ENCODE measurements around the gene PSENEN.

The PSENEN gene

DNA sequence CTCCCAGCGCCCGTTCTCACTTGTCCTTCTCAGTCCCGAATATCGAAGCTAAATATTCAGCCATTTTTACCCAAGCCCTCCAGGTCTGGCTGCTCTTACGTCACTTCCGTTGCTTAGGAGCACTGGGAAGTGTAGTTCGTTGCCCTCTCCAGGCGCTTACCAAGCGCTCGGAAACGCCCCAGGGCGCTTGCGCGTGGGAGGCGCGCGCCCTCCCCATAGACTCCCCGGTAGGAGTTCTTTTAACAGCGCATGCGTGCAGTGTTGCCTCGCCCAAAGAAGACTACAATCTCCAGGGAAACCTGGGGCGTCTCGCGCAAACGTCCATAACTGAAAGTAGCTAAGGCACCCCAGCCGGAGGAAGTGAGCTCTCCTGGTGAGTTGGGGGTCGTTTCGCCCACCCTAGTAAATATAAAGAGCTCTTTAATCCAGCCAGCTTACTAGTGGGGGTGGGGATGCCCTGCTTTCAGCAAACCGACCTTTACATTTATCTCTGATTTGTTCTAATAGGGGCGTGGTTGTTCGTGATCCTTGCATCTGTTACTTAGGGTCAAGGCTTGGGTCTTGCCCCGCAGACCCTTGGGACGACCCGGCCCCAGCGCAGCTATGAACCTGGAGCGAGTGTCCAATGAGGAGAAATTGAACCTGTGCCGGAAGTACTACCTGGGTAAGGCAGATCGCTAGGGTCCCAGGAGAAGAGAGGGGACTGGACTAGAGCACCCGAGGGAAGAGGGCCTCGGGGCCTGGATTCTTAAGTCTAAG lies at the start of gene PSENEN, which contains the start of gene U2AF1L4 (continued):
- TF ChIP-seq ZNF155 (tag by site-specific recombination; IDR thresholded peaks at IDR 0.05) (no peak), ZNF792 (tag by site-specific recombination; IDR thresholded peaks at IDR 0.05) (no peak), SETDB1 (IDR thresholded peaks at IDR 0.05; ENCODE audit: insufficient read length, low read length) (no peak), EGR2 (tag by site-specific recombination; IDR thresholded peaks at IDR 0.05; ENCODE audit: low read depth) (peak; percentile 79), ZNF544 (tag by site-specific recombination; IDR thresholded peaks at IDR 0.05) (no peak), ZNF707 (tag by site-specific recombination; IDR thresholded peaks at IDR 0.05) (no peak), ZNF76 (tag by site-specific recombination; IDR thresholded peaks at IDR 0.05; ENCODE audit: borderline replicate concordance, low read depth) (peak; percentile 98), ZNF701 (tag by site-specific recombination; IDR thresholded peaks at IDR 0.05) (no peak), ZSCAN5A (tag by site-specific recombination; IDR thresholded peaks at IDR 0.05) (no peak), ZNF791 (tag by site-specific recombination; IDR thresholded peaks at IDR 0.05) (no peak), KLF10 (tag by site-specific recombination; IDR thresholded peaks at IDR 0.05) (no peak), MZF1 (tag by site-specific recombination; IDR thresholded peaks at IDR 0.05; ENCODE audit: borderline replicate concordance) (no peak), ZNF26 (tag by site-specific recombination; IDR thresholded peaks at IDR 0.05) (no peak), SCRT2 (tag by site-specific recombination; IDR thresholded peaks at IDR 0.05) (no peak), ZNF555 (tag by site-specific recombination; conservative IDR thresholded peaks at IDR 0.05) (no peak), ZNF677 (tag by site-specific recombination; IDR thresholded peaks at IDR 0.05) (no peak), MEIS1 (CRISPR knock-in tag; IDR thresholded peaks at IDR 0.05; ENCODE audit: borderline replicate concordance) (no peak), ZNF324 (tag by site-specific recombination; IDR thresholded peaks at IDR 0.05) (no peak), REPIN1 (tag by site-specific recombination; IDR thresholded peaks at IDR 0.05; ENCODE audit: low read depth) (no peak), ZBTB1 (tag by site-specific recombination; IDR thresholded peaks at IDR 0.05) (no peak), ZNF2 (tag by site-specific recombination; IDR thresholded peaks at IDR 0.05) (no peak), ZNF623 (tag by site-specific recombination; IDR thresholded peaks at IDR 0.05) (no peak), ZNF449 (tag by site-specific recombination; IDR thresholded peaks at IDR 0.05) (no peak), ZNF394 (tag by site-specific recombination; IDR thresholded peaks at IDR 0.05; ENCODE audit: borderline replicate concordance) (no peak), GLIS2 (tag by site-specific recombination; IDR thresholded peaks at IDR 0.05) (peak; percentile 88), ZNF169 (tag by site-specific recombination; IDR thresholded peaks at IDR 0.05) (no peak), ZNF548 (tag by site-specific recombination; IDR thresholded peaks at IDR 0.05) (no peak)
- TF ChIP-seq, protein P1, sequence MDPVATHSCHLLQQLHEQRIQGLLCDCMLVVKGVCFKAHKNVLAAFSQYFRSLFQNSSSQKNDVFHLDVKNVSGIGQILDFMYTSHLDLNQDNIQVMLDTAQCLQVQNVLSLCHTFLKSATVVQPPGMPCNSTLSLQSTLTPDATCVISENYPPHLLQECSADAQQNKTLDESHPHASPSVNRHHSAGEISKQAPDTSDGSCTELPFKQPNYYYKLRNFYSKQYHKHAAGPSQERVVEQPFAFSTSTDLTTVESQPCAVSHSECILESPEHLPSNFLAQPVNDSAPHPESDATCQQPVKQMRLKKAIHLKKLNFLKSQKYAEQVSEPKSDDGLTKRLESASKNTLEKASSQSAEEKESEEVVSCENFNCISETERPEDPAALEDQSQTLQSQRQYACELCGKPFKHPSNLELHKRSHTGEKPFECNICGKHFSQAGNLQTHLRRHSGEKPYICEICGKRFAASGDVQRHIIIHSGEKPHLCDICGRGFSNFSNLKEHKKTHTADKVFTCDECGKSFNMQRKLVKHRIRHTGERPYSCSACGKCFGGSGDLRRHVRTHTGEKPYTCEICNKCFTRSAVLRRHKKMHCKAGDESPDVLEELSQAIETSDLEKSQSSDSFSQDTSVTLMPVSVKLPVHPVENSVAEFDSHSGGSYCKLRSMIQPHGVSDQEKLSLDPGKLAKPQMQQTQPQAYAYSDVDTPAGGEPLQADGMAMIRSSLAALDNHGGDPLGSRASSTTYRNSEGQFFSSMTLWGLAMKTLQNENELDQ (tag by site-specific recombination; IDR thresholded peaks at IDR 0.05; ENCODE audit: low read depth) = no peak
- TF ChIP-seq, protein P2, sequence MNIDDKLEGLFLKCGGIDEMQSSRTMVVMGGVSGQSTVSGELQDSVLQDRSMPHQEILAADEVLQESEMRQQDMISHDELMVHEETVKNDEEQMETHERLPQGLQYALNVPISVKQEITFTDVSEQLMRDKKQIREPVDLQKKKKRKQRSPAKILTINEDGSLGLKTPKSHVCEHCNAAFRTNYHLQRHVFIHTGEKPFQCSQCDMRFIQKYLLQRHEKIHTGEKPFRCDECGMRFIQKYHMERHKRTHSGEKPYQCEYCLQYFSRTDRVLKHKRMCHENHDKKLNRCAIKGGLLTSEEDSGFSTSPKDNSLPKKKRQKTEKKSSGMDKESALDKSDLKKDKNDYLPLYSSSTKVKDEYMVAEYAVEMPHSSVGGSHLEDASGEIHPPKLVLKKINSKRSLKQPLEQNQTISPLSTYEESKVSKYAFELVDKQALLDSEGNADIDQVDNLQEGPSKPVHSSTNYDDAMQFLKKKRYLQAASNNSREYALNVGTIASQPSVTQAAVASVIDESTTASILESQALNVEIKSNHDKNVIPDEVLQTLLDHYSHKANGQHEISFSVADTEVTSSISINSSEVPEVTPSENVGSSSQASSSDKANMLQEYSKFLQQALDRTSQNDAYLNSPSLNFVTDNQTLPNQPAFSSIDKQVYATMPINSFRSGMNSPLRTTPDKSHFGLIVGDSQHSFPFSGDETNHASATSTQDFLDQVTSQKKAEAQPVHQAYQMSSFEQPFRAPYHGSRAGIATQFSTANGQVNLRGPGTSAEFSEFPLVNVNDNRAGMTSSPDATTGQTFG (tag by site-specific recombination; IDR thresholded peaks at IDR 0.05; ENCODE audit: borderline replicate concordance) = no peak
- TF ChIP-seq, protein P3, sequence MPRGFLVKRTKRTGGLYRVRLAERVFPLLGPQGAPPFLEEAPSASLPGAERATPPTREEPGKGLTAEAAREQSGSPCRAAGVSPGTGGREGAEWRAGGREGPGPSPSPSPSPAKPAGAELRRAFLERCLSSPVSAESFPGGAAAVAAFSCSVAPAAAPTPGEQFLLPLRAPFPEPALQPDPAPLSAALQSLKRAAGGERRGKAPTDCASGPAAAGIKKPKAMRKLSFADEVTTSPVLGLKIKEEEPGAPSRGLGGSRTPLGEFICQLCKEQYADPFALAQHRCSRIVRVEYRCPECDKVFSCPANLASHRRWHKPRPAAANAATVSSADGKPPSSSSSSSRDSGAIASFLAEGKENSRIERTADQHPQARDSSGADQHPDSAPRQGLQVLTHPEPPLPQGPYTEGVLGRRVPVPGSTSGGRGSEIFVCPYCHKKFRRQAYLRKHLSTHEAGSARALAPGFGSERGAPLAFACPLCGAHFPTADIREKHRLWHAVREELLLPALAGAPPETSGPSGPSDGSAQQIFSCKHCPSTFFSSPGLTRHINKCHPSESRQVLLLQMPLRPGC (tag by site-specific recombination; IDR thresholded peaks at IDR 0.05) = no peak
